Stomach (tissue), 9 donors: Measurements from ENCODE around the gene DPT. TPM values are rescaled to one million over a fixed set of nuclear protein-coding genes. Genes with fewer than 3 reads are reported as not detected.

Experiments used
- DNase-seq, 2 donors: peaks; one replicate each; pipeline versions ENCODE4 v3.0.0 to v3.0.0-alpha.2; 2013 to 2019
- H3K27ac ChIP-seq, 5 donors: fragments of 200-600 bp in 4 of 5; sonication (generic) in 4 of 5; one replicate each; pipeline ENCODE4 v1.5.1; 2013 to 2019; ENCODE audit warnings: mild to moderate bottlenecking in 1 of 5, moderate library complexity in 1 of 5
- H3K27me3 ChIP-seq, 3 donors: fragments of 200-600 bp; sonication (generic); one replicate each; pipeline ENCODE4 v1.5.1; 2017 to 2019; ENCODE audit warnings: mixed run types in 1 of 3
- H3K36me3 ChIP-seq, 4 donors: fragments of 200-600 bp; sonication (generic); 1 replicate in 3 of 4; 2 replicates in 1 of 4; pipeline ENCODE4 v1.5.1; 2016 to 2019
- H3K4me1 ChIP-seq, 4 donors: fragments of 200-600 bp; sonication (generic); one replicate each; pipeline ENCODE4 v1.5.1; 2016 to 2019
- H3K4me3 ChIP-seq, 4 donors: fragments of 200-600 bp; sonication (generic) in 3 of 4; one replicate each; pipeline ENCODE4 v1.5.1; 2016 to 2019; ENCODE audit warnings: mild to moderate bottlenecking in 1 of 4
- H3K9me3 ChIP-seq, 4 donors: fragments of 200-600 bp; sonication (generic); one replicate each; pipeline ENCODE4 v1.5.1; 2016 to 2019
- CTCF ChIP-seq, 7 experiments: fragments of 450-650 bp in 4 of 7; fragments of 200-600 bp in 3 of 7; sonication (generic) in 3 of 7; IDR thresholded peaks; one replicate each; pipeline ENCODE4 v1.5.1; 2016 to 2019; ENCODE audit warnings: antibody characterized with exemption in 7 of 7, control low read depth in 2 of 7, mild to moderate bottlenecking in 1 of 7
- EP300 ChIP-seq: sonication (generic); formaldehyde crosslinking; IDR thresholded peaks from one replicate; pipeline ENCODE4 v1.6.1; 2017; ENCODE audit warnings: antibody characterized with exemption
- POLR2A ChIP-seq, 4 donors: fragments of 450-650 bp; IDR thresholded peaks; one replicate each; pipeline ENCODE4 v1.6.1; 2016; ENCODE audit warnings: antibody characterized with exemption in 4 of 4, control low read depth in 2 of 4, mild to moderate bottlenecking in 1 of 4, moderate library complexity in 1 of 4
- POLR2AphosphoS5 ChIP-seq, 3 donors: sonication (generic); formaldehyde crosslinking; IDR thresholded peaks; one replicate each; pipeline ENCODE4 v1.6.1; 2016; ENCODE audit warnings: antibody characterized with exemption in 3 of 3
- WGBS, 5 donors: extraction: QIAGEN DNeasy Blood & Tissue Kit in 3 of 5; methylation state at CpG; one replicate each; pipeline versions ENCODE4 v1.1.5 to v1.1.7; 2013 to 2018; 5-methylcytosine and 5-hydroxymethylcytosine counted together
- intact Hi-C: fragments of 100-400 bp; cut with DNase I; formaldehyde crosslinking; loops from one replicate; pipeline ENCODE4 v1.15.1; 2023; ENCODE audit warnings: low total_unique reads
- polyA plus RNA-seq, 3 donors: library from polyadenylated mRNA; stranded (reverse); fragments of 200-250 nt; gene quantifications; one replicate each; pipeline ENCODE4 v1.2.3, GENCODE V29; 2013
- total RNA-seq, 5 donors: library from RNA; depleted of rRNA; stranded (reverse); fragments of >200 nt; gene quantifications; one replicate each; pipeline versions ENCODE4 v1.1.0 to v1.2.3, GENCODE V29; 2014 to 2016
- donor health status: healthy with polysubstance abuse.
- donor health status: Bipolar disorder and iron deficiency.
- donor health status: healthy.

The DPT gene
- total and polyA plus RNA-seq, 8 donors, result 20.1 to 86.7 (median 47.1) TPM

DNA sequence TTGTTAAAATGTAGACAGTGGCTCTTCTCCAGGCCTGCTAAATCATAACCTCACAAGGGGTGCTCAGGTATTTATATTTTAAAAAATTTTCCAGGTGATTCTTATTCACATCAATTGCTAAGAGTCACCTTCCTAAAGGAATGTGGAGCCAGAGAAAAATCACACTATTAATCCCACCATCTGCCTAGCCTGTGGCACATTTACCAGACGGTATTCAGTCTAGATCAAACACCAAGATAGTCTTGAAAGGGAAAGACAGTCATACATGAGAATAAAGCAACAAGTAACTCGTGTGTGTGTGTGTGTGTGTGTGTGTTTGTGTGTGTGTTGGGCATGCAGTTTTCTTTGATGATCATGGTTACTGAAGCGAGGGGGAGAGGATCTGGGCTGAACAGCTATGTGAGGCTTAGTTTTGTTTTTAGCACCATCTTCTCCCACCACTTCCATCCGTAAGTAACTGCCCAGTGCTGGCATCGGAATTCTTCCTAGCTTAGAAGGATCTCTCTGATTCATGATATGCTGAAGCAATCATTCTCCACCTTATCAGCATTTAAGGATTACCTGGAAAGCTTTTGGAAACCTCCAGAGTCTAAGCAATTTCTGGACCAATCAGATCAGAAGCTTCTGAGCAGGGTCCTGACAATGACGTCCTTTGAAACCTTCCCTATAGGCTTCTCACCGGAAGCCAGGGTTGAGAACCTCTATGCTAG, 2.4 kb upstream of the DPT start:
- no peak overlapping the region for H3K27ac ChIP-seq
- H3K4me3 ChIP-seq, result no peak overlapping the region
- no peak for DNase-seq
- no peaks in the 10 kb centered on the region for H3K9me3 ChIP-seq
- intact Hi-C loops, result no loop called here
- H3K4me1 ChIP-seq, result peaks cover 0 to 24% (median 5%) of the 10 kb centered on the region in 4 donors
- no peaks in the 10 kb centered on the region for H3K27me3 ChIP-seq
- no peak for TF ChIP-seq CTCF (IDR thresholded peaks at IDR 0.05)
- no peak for TF ChIP-seq POLR2AphosphoS5 (IDR thresholded peaks at IDR 0.05)
- TF ChIP-seq EP300, result no peak
- no peak for TF ChIP-seq POLR2A (IDR thresholded peaks at IDR 0.05)
- no peaks in the 10 kb centered on the region for H3K36me3 ChIP-seq
- WGBS, 5 donors, result 85 to 93% (median 90%) methylated on average over 7 of the region's 7 CpGs

- Histone ChIP-seq H3K27me3 (no peaks in the 10 kb centered on the region), H3K36me3 (no peaks in the 10 kb centered on the region), H3K9me3 (no peaks in the 10 kb centered on the region), H3K4me3 (no peak overlapping the region), H3K27ac (peak overlapping the region in 1 of 5 donors; percentile 51), H3K4me1 (peaks cover 0 to 22% (median 0%) of the 10 kb centered on the region in 4 donors)
- DNase-seq, result no peak
- intact Hi-C loops, result no loop called here
- 84 to 91% (median 88%) methylated on average over 5 of the region's 5 CpGs for WGBS, 5 donors
- TF ChIP-seq POLR2AphosphoS5 (IDR thresholded peaks at IDR 0.05) (no peak), CTCF (IDR thresholded peaks at IDR 0.05) (no peak), POLR2A (IDR thresholded peaks at IDR 0.05) (no peak), EP300 (no peak)
Measured at GRCh38 chr1:168729405-168729802, 398 bp upstream of the DPT start.

DNA sequence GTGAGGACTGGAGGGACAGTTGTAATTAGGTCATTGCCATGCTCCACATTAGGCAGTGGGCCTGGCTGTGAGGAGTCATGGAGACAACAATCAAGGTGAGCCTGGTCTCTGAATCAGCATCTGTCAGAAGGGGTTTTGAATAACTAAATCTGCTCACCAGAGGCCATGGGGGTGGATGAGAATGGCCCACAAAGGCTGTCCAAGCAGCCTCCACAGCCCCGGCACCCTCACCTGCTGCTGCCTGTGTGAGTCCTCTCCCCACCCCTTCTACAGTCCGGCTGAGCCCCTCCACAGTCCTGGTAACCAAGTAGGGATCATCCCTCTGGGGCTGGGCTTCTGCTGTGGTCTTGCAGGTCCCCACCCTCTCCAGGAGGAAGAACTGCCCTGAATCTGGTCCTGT, 2.3 kb downstream of the DPT start:
- no peaks in the 10 kb centered on the region for H3K9me3 ChIP-seq
- peak overlapping the region in 3 of 5 donors; percentile 24 to 63 (median 46) for H3K27ac ChIP-seq
- 78 to 89% (median 88%) methylated on average over 2 of the region's 2 CpGs; no CpG with 5 or more reads in 1 of the 5 donors for WGBS, 5 donors
- peaks cover 0 to 18% (median 0%) of the 10 kb centered on the region in 4 donors for H3K4me1 ChIP-seq
- intact Hi-C loops, result no loop called here
- DNase-seq, result no peak
- H3K4me3 ChIP-seq, result peak overlapping the region in 1 of 4 donors; percentile 1
- TF ChIP-seq POLR2A (IDR thresholded peaks at IDR 0.05), result no peak
- no peak for TF ChIP-seq CTCF (IDR thresholded peaks at IDR 0.05)
- TF ChIP-seq EP300, result no peak
- no peak for TF ChIP-seq POLR2AphosphoS5 (IDR thresholded peaks at IDR 0.05)
- H3K27me3 ChIP-seq, result no peaks in the 10 kb centered on the region
- no peaks in the 10 kb centered on the region for H3K36me3 ChIP-seq

DNA sequence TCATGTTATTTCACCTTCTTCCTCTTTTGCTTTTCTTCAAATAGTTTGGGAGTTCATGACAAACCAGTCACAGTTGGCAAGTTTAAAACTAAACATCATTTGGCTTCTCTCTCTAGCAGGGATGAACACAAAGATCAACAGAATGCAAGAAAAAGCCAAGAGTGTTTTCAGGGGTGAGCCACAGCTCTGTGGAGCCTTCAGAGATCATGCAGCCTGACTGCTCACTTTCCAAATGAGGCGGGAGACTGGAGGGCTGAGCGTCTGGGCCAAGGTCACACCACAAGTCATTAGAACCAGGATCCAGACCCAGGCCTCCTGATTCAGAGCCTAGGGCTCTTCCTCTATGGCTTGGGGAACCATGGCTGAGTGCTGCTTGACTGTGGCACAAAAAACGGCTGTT, 2.7 kb downstream of the DPT start:
- WGBS, 5 donors, result 63 to 80% (median 72%) methylated on average over 3 of the region's 3 CpGs
- no peaks in the 10 kb centered on the region for H3K9me3 ChIP-seq
- peak overlapping the region in 3 of 5 donors; percentile 24 to 63 (median 46) for H3K27ac ChIP-seq
- intact Hi-C loops, result no loop called here
- peaks cover 0 to 18% (median 0%) of the 10 kb centered on the region in 4 donors for H3K4me1 ChIP-seq
- TF ChIP-seq POLR2AphosphoS5 (IDR thresholded peaks at IDR 0.05), result no peak
- DNase-seq, result peak in 1 of 2 donors; percentile 39
- H3K36me3 ChIP-seq, result no peaks in the 10 kb centered on the region
- no peaks in the 10 kb centered on the region for H3K27me3 ChIP-seq
- H3K4me3 ChIP-seq, result no peak overlapping the region

DNA sequence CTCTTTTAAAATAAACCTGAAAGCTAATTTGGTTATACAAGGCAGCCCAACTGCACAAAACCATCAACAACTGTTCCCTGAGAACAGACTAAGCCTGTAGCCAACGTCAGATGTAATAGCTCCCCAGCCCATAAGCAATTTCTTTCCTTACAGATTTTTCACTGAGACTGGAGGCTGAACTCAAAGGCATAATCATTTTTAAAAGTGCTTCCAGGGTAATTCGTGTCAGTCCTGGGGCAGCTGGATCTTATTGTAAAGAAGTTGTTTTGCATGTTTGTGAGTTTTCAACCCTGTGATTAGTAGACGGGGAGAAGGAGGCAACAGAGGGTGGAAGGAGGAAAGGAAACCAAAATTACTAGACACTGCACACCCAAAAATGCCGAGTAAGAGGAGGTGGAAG, 3.2 kb downstream of the DPT start:
- Histone ChIP-seq H3K9me3 (no peaks in the 10 kb centered on the region), H3K4me3 (no peak overlapping the region), H3K4me1 (peaks cover 0 to 18% (median 0%) of the 10 kb centered on the region in 4 donors), H3K27me3 (no peaks in the 10 kb centered on the region), H3K27ac (peak overlapping the region in 3 of 5 donors; percentile 24 to 63 (median 46)), H3K36me3 (no peaks in the 10 kb centered on the region)
- 61 to 75% (median 73%) methylated on average over 4 of the region's 4 CpGs for WGBS, 5 donors
- intact Hi-C loops, result no loop called here
- peak in 1 of 2 donors; percentile 33 for DNase-seq
- TF ChIP-seq EP300 (no peak), CTCF (IDR thresholded peaks at IDR 0.05) (no peak), POLR2A (IDR thresholded peaks at IDR 0.05) (no peak), POLR2AphosphoS5 (IDR thresholded peaks at IDR 0.05) (no peak)
